Measurements from ENCODE around the gene THSD4. TPM values are rescaled to one million over a fixed set of nuclear protein-coding genes. Genes with fewer than 3 reads are reported as not detected.

Gene THSD4
- total and polyA plus RNA-seq, 2 of the 4 experiments (the other 2 are of a cell fraction), result 25.5 to 31.1 TPM

GRCh38 chr15:71276336-71276665 is 161.0 kb downstream of the THSD4 start:
- Histone ChIP-seq H2BK20ac (ENCODE audit: low read depth, low read length) (peak overlapping the region; percentile 55), H3K4me3 (ENCODE audit: insufficient read depth, low read depth, low read length) (no peak overlapping the region), H3K36me3 (ENCODE audit: control insufficient read depth, insufficient read depth, low read length) (no peaks in the 10 kb centered on the region), H3K56ac (ENCODE audit: extremely low read depth, insufficient read depth, low read length) (no peak overlapping the region), H2BK5ac (ENCODE audit: low read depth, low read length, poor library complexity, severe bottlenecking) (peak overlapping the region; percentile 88), H4K91ac (ENCODE audit: insufficient read depth, low read depth, low read length) (peak overlapping the region; percentile 79), H3K79me1 (ENCODE audit: low read depth in 1 of 2, low read length in 2 of 2) (peaks cover 6 to 51% of the 10 kb centered on the region in 2 experiments; a peak in 3 of 4 replicates), H2AK5ac (ENCODE audit: low read depth, low read length) (peak overlapping the region; percentile 84), H2BK15ac (ENCODE audit: low read depth, low read length) (peak overlapping the region; percentile 64; the same call in 2 of the 3 replicates), H2BK120ac (ENCODE audit: low read depth, low read length) (peak overlapping the region; percentile 71), H4K8ac (ENCODE audit: low read depth in 2 of 2, low read length in 2 of 2) (peak overlapping the region; percentile 25 to 74; a peak in 3 of 4 replicates), H3K9me1 (ENCODE audit: insufficient read depth, low read length) (peaks cover 39% of the 10 kb centered on the region), H3K4me2 (ENCODE audit: low read depth, low read length) (no peak overlapping the region), H3K4me1 (ENCODE audit: control insufficient read depth, insufficient read depth, low read length) (peaks cover 48% of the 10 kb centered on the region), H3K4ac (ENCODE audit: low read depth, low read length) (peak overlapping the region; percentile 82), H4K20me1 (ENCODE audit: insufficient read depth, low read length) (no peaks in the 10 kb centered on the region), H3K14ac (replicated peaks; ENCODE audit: low read depth, low read length) (peak overlapping the region; percentile 39), H2AFZ (replicated peaks; ENCODE audit: low read length, poor library complexity) (no peak overlapping the region), H3K27me3 (ENCODE audit: control insufficient read depth, insufficient read depth, low read length) (no peaks in the 10 kb centered on the region), H2AK9ac (replicated peaks; ENCODE audit: low read depth, low read length, poor library complexity) (no peak overlapping the region), H3K9me3 (ENCODE audit: control insufficient read depth, insufficient read depth, low read length) (no peaks in the 10 kb centered on the region), H4K5ac (ENCODE audit: low read depth, low read length) (peak overlapping the region; percentile 46; the same call in 1 of the 2 replicates), H3K23ac (ENCODE audit: low read depth, low read length) (peak overlapping the region; percentile 66; the same call in 1 of the 2 replicates), H3K18ac (ENCODE audit: low read depth, low read length) (peak overlapping the region; percentile 71; the same call in 1 of the 2 replicates), H3K9ac (ENCODE audit: low read depth, low read length) (no peak overlapping the region), H3K27ac (ENCODE audit: insufficient read depth, low read length) (0 out of 2 replicates have a peak overlapping the region, but pooled peaks have one; percentile 0)
- TF ChIP-seq POLR2A (IDR thresholded peaks at IDR 0.05; ENCODE audit: low read depth, low read length) (no peak), MAFK (IDR thresholded peaks at IDR 0.05; ENCODE audit: low read depth, low read length) (no peak), RCOR1 (IDR thresholded peaks at IDR 0.05; ENCODE audit: insufficient replicate concordance, low read length) (no peak), RAD21 (IDR thresholded peaks at IDR 0.05; ENCODE audit: low read length) (no peak), FOS (IDR thresholded peaks at IDR 0.05; ENCODE audit: low read depth, low read length) (no peak), CTCF (conservative IDR thresholded peaks at IDR 0.05; ENCODE audit: low read depth, low read length) (no peak), MAZ (IDR thresholded peaks at IDR 0.05; ENCODE audit: borderline replicate concordance, low read depth, low read length) (no peak), RFX5 (IDR thresholded peaks at IDR 0.05; ENCODE audit: low read depth, low read length) (no peak), MXI1 (IDR thresholded peaks at IDR 0.05; ENCODE audit: borderline replicate concordance, low read depth, low read length) (no peak), CEBPB (IDR thresholded peaks at IDR 0.05; ENCODE audit: low read depth, low read length) (no peak), SMC3 (IDR thresholded peaks at IDR 0.05; ENCODE audit: low read depth, low read length) (no peak)
- TF ChIP-seq, protein P1, sequence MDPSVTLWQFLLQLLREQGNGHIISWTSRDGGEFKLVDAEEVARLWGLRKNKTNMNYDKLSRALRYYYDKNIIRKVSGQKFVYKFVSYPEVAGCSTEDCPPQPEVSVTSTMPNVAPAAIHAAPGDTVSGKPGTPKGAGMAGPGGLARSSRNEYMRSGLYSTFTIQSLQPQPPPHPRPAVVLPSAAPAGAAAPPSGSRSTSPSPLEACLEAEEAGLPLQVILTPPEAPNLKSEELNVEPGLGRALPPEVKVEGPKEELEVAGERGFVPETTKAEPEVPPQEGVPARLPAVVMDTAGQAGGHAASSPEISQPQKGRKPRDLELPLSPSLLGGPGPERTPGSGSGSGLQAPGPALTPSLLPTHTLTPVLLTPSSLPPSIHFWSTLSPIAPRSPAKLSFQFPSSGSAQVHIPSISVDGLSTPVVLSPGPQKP (IDR thresholded peaks at IDR 0.05; ENCODE audit: borderline replicate concordance, low read depth, low read length), result no peak
- intact Hi-C loops (cut with micrococcal nuclease), result loop anchor here (10.0 kb wide), 1 partner anchor 262 kb away; no protein-coding TSS in a partner anchor
- ATAC-seq (ENCODE audit: low read depth) (no peak), DNase-seq (no peak)
- no TSS peak for BruUV-seq (replicated peaks)
- WGBS, 2 experiments (ENCODE audit: extremely low coverage in 2 of 2, insufficient read length in 1 of 2), result no CpG with 5 or more reads among the region's 4 CpGs
- dilution Hi-C loops (cut with HindIII; ENCODE audit: low sequenced_read_pairs, unreplicated experiment), result no loop called here
- CTCF ChIA-PET, result no interaction called here
- POLR2A ChIA-PET (ENCODE audit: unreplicated experiment), result no interaction called here
- in situ Hi-C loops (cut with MboI; ENCODE audit: low sequenced_read_pairs), result no loop called here

Data from IMR-90 (cell line).